G401 (cell line): ENCODE results near the gene ANOS1. TPM values are rescaled to one million over a fixed set of nuclear protein-coding genes. Genes with fewer than 3 reads are reported as not detected.

Experiments
- DNase-seq: peaks from one replicate; pipeline ENCODE4 v3.0.0-alpha.2; 2015; ENCODE audit warnings: low spot score
- in situ Hi-C: cut with HindIII; loops from 2 replicates; pipeline ENCODE4 v1.10.0; 2016; ENCODE audit warnings: low sequenced_read_pairs, mixed read lengths
- total RNA-seq: library from RNA; depleted of rRNA; stranded (reverse); fragments of >200 nt; shearing (Covaris generic); gene quantifications from 2 replicates; pipeline ENCODE4 v1.2.3, GENCODE V29; 2014

Gene ANOS1
- total RNA-seq, 1 experiment from 2014 or later, result not detected

DNA sequence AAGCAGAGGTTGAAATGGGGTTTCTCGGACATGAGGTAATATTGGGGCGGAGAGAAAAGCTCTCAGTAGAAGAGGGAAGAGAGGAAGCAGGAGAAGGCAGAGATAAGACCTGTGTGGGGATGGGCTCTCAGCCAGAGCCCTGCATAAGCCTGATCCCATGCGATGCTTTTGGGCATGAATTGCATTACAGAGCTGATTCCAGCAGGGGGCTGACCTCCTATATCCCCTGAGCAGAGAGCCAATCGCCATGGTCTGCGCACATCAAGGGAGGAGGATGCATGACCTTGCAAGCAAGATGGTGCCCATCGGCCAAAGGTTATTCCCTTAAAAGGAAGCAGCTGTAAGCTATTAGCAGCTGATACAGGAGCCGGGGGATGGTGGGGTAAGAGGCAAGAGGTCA lies 7.6 kb downstream of the ANOS1 start:
- in situ Hi-C loops, result no loop called here
- no peak for DNase-seq

GRCh38 chrX:8721536-8721935 lies 10.4 kb downstream of the ANOS1 start:
- no peak for DNase-seq

GRCh38 chrX:8720136-8720535 lies 11.8 kb downstream of the ANOS1 start:
- DNase-seq, result no peak
- in situ Hi-C loops, result no loop called here

More at GRCh38 chrX:8721536-8721935, 10.4 kb downstream of the ANOS1 start:
- in situ Hi-C loops, result no loop called here

GRCh38 chrX:8717354-8717753 lies 14.6 kb downstream of the ANOS1 start:
- in situ Hi-C loops, result no loop called here
- no peak for DNase-seq

- in situ Hi-C loops, result no loop called here
- DNase-seq, result no peak
These were observed 17.8 kb downstream of the ANOS1 start for GRCh38 chrX:8714164-8714563.

GRCh38 chrX:8711401-8711800 lies 20.5 kb downstream of the ANOS1 start:
- in situ Hi-C loops, result no loop called here

DNA sequence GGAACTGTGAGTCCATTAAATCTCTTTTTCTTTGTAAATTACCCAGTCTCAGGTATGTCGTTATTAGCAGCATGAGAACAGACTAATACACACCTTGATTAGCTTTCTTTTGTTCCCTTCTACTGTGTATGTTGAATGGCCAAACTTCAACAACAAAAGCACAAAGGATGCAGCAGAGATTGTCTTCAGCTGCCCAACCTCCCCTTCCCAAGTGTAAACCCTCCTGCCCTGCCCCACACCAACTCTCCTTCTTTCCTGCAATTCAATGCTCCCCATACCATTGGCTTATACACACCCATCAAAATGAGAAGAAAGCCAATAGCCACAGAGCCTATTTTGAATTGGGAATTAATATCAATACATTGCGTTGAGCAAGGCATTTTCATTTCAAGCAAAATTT lies 27.8 kb downstream of the ANOS1 start:
- in situ Hi-C loops, result no loop called here
- DNase-seq, result no peak

More at GRCh38 chrX:8711401-8711800, 20.5 kb downstream of the ANOS1 start:
- no peak for DNase-seq

GRCh38 chrX:8692871-8693270 lies 39.1 kb downstream of the ANOS1 start:
- in situ Hi-C loops, result no loop called here
- DNase-seq, result no peak

DNA sequence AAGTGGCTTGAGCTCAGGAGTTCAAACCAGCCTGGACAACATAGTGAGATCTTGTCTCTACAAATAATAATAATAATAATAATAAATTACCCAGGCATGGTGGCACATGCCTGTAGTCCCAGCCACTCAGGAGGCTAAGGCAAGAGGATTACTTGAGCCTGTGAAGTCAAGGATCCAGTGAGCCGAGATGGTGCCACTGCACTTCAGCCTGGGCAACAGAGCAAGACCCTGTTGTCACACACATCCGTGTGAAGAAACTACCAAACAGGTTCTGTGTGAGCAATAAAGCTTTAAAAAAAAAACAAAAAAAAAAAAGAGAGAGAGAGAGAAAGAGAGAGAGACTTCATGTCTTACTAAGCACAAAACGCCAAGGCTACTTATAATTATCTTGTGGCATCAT lies 42.5 kb downstream of the ANOS1 start:
- in situ Hi-C loops, result no loop called here

DNA sequence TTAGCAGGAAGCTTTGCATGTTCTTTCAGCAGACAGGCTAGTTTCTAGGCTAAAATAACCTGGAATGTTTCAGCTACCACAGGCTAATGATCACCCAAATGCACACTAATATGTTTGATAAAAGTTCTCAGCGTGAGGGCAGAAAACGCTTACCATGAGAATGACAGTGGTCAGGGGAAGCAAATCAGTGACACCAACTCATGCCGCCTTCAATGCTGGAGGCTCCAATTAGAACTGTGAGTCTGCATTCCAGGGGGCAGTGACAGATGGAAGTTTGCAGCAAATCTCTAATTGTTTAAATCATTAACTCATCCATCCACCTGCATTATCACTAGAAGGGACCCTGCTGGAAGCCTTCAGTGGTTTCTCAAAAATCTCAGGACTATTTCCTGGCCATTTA lies 43.2 kb downstream of the ANOS1 start:
- DNase-seq, result no peak
- in situ Hi-C loops, result no loop called here

More for the DNA sequence above, 42.5 kb downstream of the ANOS1 start:
- no peak for DNase-seq

- no peak for DNase-seq
- in situ Hi-C loops, result no loop called here
These were observed 47.6 kb downstream of the ANOS1 start for GRCh38 chrX:8684201-8684965.

GRCh38 chrX:8683687-8684086 lies 48.2 kb downstream of the ANOS1 start:
- in situ Hi-C loops, result no loop called here
- DNase-seq, result no peak

DNA sequence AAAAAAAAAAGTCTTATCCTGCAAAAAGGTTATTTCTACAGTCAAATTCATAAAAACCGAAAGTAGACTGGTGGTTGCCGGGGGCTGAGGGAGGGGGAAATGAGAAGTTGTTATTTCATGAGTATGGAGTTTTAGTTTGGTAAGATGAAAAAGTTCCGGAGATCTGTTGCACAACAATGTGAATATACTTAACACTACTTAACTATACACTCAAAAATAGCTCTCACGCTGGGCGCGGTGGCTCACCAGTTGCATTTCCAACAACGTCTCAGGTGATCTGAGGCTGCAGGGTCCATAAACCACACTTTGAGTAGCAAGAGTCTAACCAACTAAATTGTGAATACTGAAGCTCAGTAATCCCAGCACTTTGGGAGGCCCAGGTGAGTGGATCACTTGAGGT lies 52.4 kb downstream of the ANOS1 start:
- no peak for DNase-seq
- in situ Hi-C loops, result no loop called here

GRCh38 chrX:8675006-8675630 lies 56.8 kb downstream of the ANOS1 start:
- in situ Hi-C loops, result no loop called here
- DNase-seq, result no peak

DNA sequence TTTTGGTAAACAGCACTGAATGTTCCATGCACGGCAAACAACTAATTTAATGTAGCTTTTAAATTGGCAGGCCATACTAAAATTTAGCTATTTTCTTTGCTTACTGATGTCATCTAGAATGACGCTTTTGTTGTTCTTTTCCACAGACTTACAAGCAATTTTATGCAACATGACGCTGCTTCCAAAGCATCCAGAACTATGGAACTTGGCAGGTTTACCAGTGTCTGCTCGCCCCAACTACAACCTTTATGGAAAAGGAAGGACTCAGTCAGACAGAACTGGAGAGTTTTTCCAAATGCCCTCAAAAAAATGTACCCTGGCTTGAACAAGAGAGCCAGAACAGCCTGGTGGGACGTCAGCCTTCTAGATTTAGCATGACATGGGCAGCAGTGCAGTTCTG lies 58.7 kb downstream of the ANOS1 start:
- in situ Hi-C loops, result no loop called here
- DNase-seq, result no peak

DNA sequence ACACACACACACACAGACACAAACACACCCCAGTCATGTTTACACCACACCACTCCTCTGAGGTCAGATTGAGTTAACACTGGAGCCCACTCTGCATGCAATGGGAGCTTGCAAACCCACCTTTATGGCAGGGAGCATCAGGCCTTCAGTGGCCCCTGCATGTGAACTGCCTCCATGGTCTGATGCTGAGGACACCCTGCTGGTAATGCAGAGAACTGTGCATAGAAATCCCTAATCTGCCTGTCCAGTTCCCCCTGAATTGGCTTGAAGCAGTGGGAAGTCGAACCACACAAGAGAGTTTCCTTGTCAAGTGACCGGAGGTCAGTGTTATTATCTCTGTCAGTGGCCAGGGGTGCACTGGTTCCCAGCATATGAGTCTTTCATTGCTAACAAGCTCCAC lies 59.8 kb downstream of the ANOS1 start:
- no peak for DNase-seq
- in situ Hi-C loops, result no loop called here

- DNase-seq, result no peak
- in situ Hi-C loops, result no loop called here
These were observed 63.1 kb downstream of the ANOS1 start for GRCh38 chrX:8668813-8669212.

DNA sequence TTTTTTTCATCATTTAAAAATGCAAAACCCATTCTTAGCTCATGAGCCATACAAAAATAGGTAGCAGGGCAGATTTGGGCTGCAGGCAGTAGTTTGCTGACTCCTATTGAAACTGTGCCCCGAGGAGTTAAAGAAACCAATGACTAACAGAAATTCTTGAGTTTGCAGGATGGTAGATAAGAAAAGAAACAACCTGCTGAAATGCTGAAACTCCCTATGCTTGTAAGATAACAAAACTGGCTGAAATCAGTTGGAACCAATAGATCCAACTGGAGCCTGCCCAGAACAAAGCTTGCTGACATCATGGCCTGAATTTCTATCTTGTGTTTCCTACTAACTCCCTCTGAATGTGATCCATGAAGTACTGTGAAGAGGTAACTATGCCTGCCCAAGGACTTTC lies 68.6 kb downstream of the ANOS1 start:
- no peak for DNase-seq
- in situ Hi-C loops, result no loop called here

- in situ Hi-C loops, result no loop called here
These were observed 74.1 kb downstream of the ANOS1 start for GRCh38 chrX:8657883-8658282.

DNA sequence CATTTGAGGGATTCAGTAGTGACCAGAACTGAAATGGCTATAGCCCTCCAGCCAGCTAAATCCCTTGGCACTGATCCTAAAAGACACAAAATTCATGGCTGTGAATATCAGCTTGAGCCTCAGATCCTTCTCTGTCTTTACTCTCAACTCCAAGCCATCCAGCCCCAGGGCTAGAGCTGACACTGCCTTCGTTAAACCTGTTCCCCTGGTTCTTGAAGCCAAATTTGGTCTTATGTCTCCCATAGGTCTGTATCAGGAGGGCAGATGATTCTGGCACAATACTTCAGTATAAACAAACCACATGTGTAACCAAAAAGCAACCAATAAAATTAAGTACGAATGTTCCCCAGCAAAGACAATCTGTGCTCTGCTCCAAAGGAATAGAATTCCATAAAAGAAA lies 78.0 kb downstream of the ANOS1 start:
- no peak for DNase-seq
- in situ Hi-C loops, result no loop called here

More at GRCh38 chrX:8657883-8658282, 74.1 kb downstream of the ANOS1 start:
- no peak for DNase-seq

- in situ Hi-C loops, result no loop called here
- DNase-seq, result no peak
These were observed 82.0 kb downstream of the ANOS1 start for GRCh38 chrX:8649969-8650368.
